ENCODE measurements around the gene PPP1R15B. TPM values are rescaled to one million over a fixed set of nuclear protein-coding genes. Genes with fewer than 3 reads are reported as not detected.

PPP1R15B gene
- polyA plus RNA-seq, 1 experiment: 24.6 TPM

- POLR2A ChIA-PET: no interaction called here
Observed at GRCh38 chr1:204402391-204402790, 9.2 kb downstream of the PPP1R15B start.

GRCh38 chr1:204401730-204402129 lies 9.9 kb downstream of the PPP1R15B start:
- H3K36me3 ChIP-seq (ENCODE audit: control insufficient read depth, insufficient read depth, low read length): peaks cover 6% of the 10 kb centered on the region
- no peaks in the 10 kb centered on the region for H3K27me3 ChIP-seq (ENCODE audit: control insufficient read depth, insufficient read depth, low read length)
- no peak for TF ChIP-seq CTCF (IDR thresholded peaks at IDR 0.05; ENCODE audit: insufficient read depth, low read depth, low read length)
- CTCF ChIA-PET: interaction anchor here (0.8 to 4.1 kb wide), 3 partner anchors 37 to 239 kb away, joined by 3 to 20 read pairs (median 3); partner anchors contain the start of gene PLEKHA6
- no peak for DNase-seq (ENCODE audit: low read depth)
- POLR2A ChIA-PET: interaction anchor here (0.6 kb wide), 1 partner anchor 137 kb away, joined by 3 read pairs; no protein-coding TSS in a partner anchor
- no peak overlapping the region for H3K4me3 ChIP-seq (ENCODE audit: low read depth, low read length)

More at GRCh38 chr1:204402391-204402790, 9.2 kb downstream of the PPP1R15B start:
- Histone ChIP-seq H3K27me3 (ENCODE audit: control insufficient read depth, insufficient read depth, low read length) (no peaks in the 10 kb centered on the region), H3K4me3 (ENCODE audit: low read depth, low read length) (no peak overlapping the region), H3K36me3 (ENCODE audit: control insufficient read depth, insufficient read depth, low read length) (peaks cover 6% of the 10 kb centered on the region)
- no peak for TF ChIP-seq CTCF (IDR thresholded peaks at IDR 0.05; ENCODE audit: insufficient read depth, low read depth, low read length)
- CTCF ChIA-PET: no interaction called here
- no peak for DNase-seq (ENCODE audit: low read depth)

- ChIA-PET POLR2A (interaction anchor here (0.6 kb wide), 1 partner anchor 137 kb away, joined by 3 read pairs; no protein-coding TSS in a partner anchor), CTCF (interaction anchor here (0.8 to 4.8 kb wide), 4 partner anchors 13 to 238 kb away, joined by 3 to 68 read pairs (median 12); partner anchors contain the start of gene PLEKHA6)
- Histone ChIP-seq H3K36me3 (ENCODE audit: control insufficient read depth, insufficient read depth, low read length) (peaks cover 5% of the 10 kb centered on the region), H3K27me3 (ENCODE audit: control insufficient read depth, insufficient read depth, low read length) (no peaks in the 10 kb centered on the region), H3K4me3 (ENCODE audit: low read depth, low read length) (no peak overlapping the region)
- TF ChIP-seq CTCF (IDR thresholded peaks at IDR 0.05; ENCODE audit: insufficient read depth, low read depth, low read length): no peak
- no peak for DNase-seq (ENCODE audit: low read depth)
Observed at GRCh38 chr1:204400882-204401510, 10.6 kb downstream of the PPP1R15B start.

GRCh38 chr1:204398197-204399125 lies 13.2 kb downstream of the PPP1R15B start:
- DNase-seq (ENCODE audit: low read depth): no peak
- H3K36me3 ChIP-seq (ENCODE audit: control insufficient read depth, insufficient read depth, low read length): no peaks in the 10 kb centered on the region; the same call in none of the 2 replicates
- POLR2A ChIA-PET: interaction anchor here (0.7 kb wide), 1 partner anchor 11 kb away, joined by 6 read pairs; no protein-coding TSS in a partner anchor
- no peak overlapping the region for H3K4me3 ChIP-seq (ENCODE audit: low read depth, low read length)
- peak; percentile 87 for TF ChIP-seq CTCF (IDR thresholded peaks at IDR 0.05; ENCODE audit: insufficient read depth, low read depth, low read length)
- CTCF ChIA-PET: interaction anchor here (0.5 to 7.2 kb wide), 39 partner anchors 11 to 324 kb away, joined by 3 to 68 read pairs (median 5); partner anchors contain the start of genes ETNK2, GOLT1A and PIK3C2B
- H3K27me3 ChIP-seq (ENCODE audit: control insufficient read depth, insufficient read depth, low read length): no peaks in the 10 kb centered on the region
